ENCODE data around the gene CLMN. TPM values are rescaled to one million over a fixed set of nuclear protein-coding genes. Genes with fewer than 3 reads are reported as not detected.

CLMN gene
- total RNA-seq, 2 donors from 2014 or later: 105 to 131 TPM

GRCh38 chr14:95197551-95197950, 122.2 kb downstream of the CLMN start:
- intact Hi-C loops (cut with DNase I): loop anchor here (10.0 kb wide), 1 partner anchor 93 kb away; no protein-coding TSS in a partner anchor
- no peak overlapping the region for H3K9ac ChIP-seq (ENCODE audit: low read depth in 2 of 2, low read length in 2 of 2)
- H3K4me1 ChIP-seq: no peaks in the 10 kb centered on the region
- H3K9me3 ChIP-seq: no peaks in the 10 kb centered on the region
- TF ChIP-seq, protein P1, sequence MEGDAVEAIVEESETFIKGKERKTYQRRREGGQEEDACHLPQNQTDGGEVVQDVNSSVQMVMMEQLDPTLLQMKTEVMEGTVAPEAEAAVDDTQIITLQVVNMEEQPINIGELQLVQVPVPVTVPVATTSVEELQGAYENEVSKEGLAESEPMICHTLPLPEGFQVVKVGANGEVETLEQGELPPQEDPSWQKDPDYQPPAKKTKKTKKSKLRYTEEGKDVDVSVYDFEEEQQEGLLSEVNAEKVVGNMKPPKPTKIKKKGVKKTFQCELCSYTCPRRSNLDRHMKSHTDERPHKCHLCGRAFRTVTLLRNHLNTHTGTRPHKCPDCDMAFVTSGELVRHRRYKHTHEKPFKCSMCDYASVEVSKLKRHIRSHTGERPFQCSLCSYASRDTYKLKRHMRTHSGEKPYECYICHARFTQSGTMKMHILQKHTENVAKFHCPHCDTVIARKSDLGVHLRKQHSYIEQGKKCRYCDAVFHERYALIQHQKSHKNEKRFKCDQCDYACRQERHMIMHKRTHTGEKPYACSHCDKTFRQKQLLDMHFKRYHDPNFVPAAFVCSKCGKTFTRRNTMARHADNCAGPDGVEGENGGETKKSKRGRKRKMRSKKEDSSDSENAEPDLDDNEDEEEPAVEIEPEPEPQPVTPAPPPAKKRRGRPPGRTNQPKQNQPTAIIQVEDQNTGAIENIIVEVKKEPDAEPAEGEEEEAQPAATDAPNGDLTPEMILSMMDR (IDR thresholded peaks at IDR 0.05): no peak
- no peaks in the 10 kb centered on the region for H3K27me3 ChIP-seq
- H3K27ac ChIP-seq: no peak overlapping the region
- no peak for DNase-seq
- H3K36me3 ChIP-seq: no peaks in the 10 kb centered on the region
- no peak overlapping the region for H3K4me3 ChIP-seq

DNA sequence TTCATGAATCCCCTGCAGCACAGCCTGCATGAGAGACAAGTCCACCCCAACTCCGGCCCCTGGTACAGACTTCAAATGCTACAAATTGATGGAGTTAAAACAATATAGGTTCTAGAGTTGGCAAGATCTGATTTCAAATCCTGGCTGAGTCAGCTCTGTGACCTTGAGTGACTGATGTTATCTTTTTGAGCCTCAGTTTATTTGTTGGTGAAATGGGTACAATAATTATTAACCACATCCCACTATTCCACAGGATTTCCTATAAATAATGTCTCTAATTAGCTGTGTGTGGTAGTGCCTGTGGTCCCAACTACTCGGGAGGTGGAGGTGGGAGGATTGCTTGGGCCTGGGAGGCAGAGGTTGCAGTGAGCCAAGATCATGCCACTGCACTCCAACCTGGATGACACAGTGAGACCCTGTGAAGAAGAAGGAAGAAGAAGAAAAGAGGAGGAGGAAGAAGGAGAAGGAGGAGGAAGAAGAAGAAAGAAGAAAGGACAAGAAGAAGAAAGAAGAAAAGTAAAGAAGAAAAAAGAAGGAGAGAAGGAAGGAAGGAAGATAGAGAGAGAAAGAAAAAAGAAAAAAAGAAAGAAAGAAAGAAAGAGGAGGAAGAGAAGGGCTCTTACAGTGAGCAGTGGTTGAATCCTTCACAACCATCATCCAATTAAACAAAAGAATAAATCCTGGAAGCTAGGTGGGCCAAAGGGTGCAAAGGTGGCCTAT, 122.7 kb downstream of the CLMN start:
- no peaks in the 10 kb centered on the region for H3K27me3 ChIP-seq
- H3K4me1 ChIP-seq: no peaks in the 10 kb centered on the region
- TF ChIP-seq, protein P1 (IDR thresholded peaks at IDR 0.05): no peak
- intact Hi-C loops (cut with DNase I): loop anchor here (10.0 kb wide), 1 partner anchor 92 kb away; no protein-coding TSS in a partner anchor
- H3K4me3 ChIP-seq: no peak overlapping the region
- H3K36me3 ChIP-seq: no peaks in the 10 kb centered on the region
- no peak overlapping the region for H3K9ac ChIP-seq (ENCODE audit: low read depth in 2 of 2, low read length in 2 of 2)
- DNase-seq: no peak
- H3K27ac ChIP-seq: no peak overlapping the region
- no peaks in the 10 kb centered on the region for H3K9me3 ChIP-seq

DNA sequence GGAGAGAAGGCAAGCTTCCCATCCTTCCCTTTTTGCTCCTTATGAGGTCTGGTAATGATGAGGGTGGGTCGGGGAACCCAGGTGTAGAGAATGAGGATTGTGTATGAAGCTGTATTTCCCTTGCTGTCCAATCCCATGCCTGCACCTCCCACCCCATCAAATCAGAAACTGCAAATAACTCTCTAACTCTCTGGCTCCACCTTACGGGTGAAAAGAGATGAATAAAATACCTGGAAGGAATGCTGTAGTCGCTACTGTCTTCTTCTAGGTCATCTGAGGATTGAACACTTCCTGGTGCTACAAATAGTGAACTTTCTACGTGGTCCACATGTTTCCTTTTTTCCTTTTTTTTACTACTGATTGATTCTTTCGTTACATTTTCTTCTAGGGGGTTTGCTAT, 123.4 kb downstream of the CLMN start:
- no peak overlapping the region for H3K9ac ChIP-seq (ENCODE audit: low read depth in 2 of 2, low read length in 2 of 2)
- H3K36me3 ChIP-seq: no peaks in the 10 kb centered on the region
- no peaks in the 10 kb centered on the region for H3K27me3 ChIP-seq
- intact Hi-C loops (cut with DNase I): loop anchor here (10.0 kb wide), 1 partner anchor 91 kb away; no protein-coding TSS in a partner anchor
- H3K9me3 ChIP-seq: no peaks in the 10 kb centered on the region
- no peak overlapping the region for H3K27ac ChIP-seq
- DNase-seq: no peak
- no peaks in the 10 kb centered on the region for H3K4me1 ChIP-seq
- TF ChIP-seq, protein P1 (IDR thresholded peaks at IDR 0.05): peak; percentile 31
- H3K4me3 ChIP-seq: no peak overlapping the region

DNA sequence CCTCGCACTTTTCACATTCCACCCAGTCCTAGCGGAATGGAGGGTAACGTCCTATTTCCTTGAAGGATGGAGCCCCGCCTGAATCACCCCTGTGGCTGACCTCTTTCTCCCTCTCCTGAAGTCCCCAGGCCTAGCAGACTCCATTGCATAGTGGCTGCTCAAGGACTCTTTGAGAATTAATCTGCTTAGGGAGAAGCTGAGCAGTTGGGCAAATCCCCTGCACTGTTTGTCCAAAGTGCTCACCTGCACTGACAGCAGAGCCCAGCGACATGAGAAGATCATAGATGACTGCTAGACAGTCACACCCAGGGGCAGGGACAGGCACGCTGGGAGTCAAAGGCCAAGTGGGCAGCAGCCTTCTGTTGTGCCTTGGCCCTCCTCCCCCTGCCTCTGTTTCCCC, 124.7 kb downstream of the CLMN start:
- no peaks in the 10 kb centered on the region for H3K4me1 ChIP-seq
- no peak overlapping the region for H3K9ac ChIP-seq (ENCODE audit: low read depth in 2 of 2, low read length in 2 of 2)
- H3K27ac ChIP-seq: no peak overlapping the region
- intact Hi-C loops (cut with DNase I): loop anchor here (10.0 kb wide), 1 partner anchor 90 kb away; no protein-coding TSS in a partner anchor
- no peaks in the 10 kb centered on the region for H3K9me3 ChIP-seq
- DNase-seq: no peak
- TF ChIP-seq, protein P1 (IDR thresholded peaks at IDR 0.05): no peak
- no peaks in the 10 kb centered on the region for H3K36me3 ChIP-seq
- no peaks in the 10 kb centered on the region for H3K27me3 ChIP-seq
- H3K4me3 ChIP-seq: no peak overlapping the region

DNA sequence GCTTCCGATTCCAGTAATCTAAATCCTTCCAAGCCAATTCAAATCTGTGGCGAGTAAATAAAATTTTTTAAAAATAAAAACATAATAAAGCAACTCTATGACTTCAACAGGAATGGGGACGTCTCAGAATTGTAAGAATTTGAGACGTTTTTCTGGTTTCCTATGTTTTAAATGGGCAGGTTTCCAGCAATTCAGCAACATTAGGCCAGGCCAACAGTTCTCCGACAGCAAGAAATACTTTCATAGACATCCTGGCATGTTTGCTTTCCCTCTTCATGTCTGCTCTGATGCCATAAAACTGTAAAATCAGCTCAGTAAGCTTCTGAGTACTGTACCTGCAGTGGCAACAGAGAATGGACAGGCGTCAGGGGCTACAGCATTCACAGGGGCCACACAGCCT, 126.6 kb downstream of the CLMN start:
- Histone ChIP-seq H3K36me3 (no peaks in the 10 kb centered on the region), H3K27me3 (no peaks in the 10 kb centered on the region), H3K9ac (ENCODE audit: low read depth in 2 of 2, low read length in 2 of 2) (no peak overlapping the region), H3K9me3 (no peaks in the 10 kb centered on the region), H3K27ac (no peak overlapping the region), H3K4me3 (no peak overlapping the region), H3K4me1 (no peaks in the 10 kb centered on the region)
- intact Hi-C loops (cut with DNase I): loop anchor here (10.0 kb wide), 1 partner anchor 88 kb away; no protein-coding TSS in a partner anchor
- no peak for DNase-seq
- TF ChIP-seq, protein P1 (IDR thresholded peaks at IDR 0.05): no peak
